MM.1S (cell line): ENCODE data around the gene PTPRD.

Experiments
- DNase-seq: peaks from one replicate; pipeline ENCODE4 v3.0.0-alpha.2; 2015
- H2AFZ ChIP-seq: fragments of 300-600 bp; sonication (generic); 2 replicates; pipeline ENCODE4 v1.6.0; 2016; ENCODE audit warnings: antibody characterized with exemption, low read length
- H3F3A ChIP-seq: fragments of 300-600 bp; sonication (generic); 2 replicates; pipeline ENCODE4 v1.6.1; 2016; ENCODE audit warnings: mild to moderate bottlenecking, antibody characterized with exemption, low read length, moderate library complexity, mixed read lengths; ENCODE audit not compliant: insufficient read depth
- H3K27ac ChIP-seq: fragments of 300-600 bp; sonication (generic); 2 replicates; pipeline ENCODE4 v1.5.1; 2016; ENCODE audit warnings: mild to moderate bottlenecking, low read length
- H3K27me3 ChIP-seq: fragments of 300-600 bp; sonication (generic); replicated peaks from 2 replicates; pipeline ENCODE4 v1.6.0; 2016; ENCODE audit warnings: low read length; ENCODE audit not compliant: insufficient read depth
- H3K36me3 ChIP-seq: fragments of 300-600 bp; sonication (generic); replicated peaks from 2 replicates; pipeline ENCODE4 v1.6.1; 2016; ENCODE audit warnings: mild to moderate bottlenecking, low read length, mixed read lengths; ENCODE audit not compliant: insufficient read depth
- H3K4me1 ChIP-seq: fragments of 300-600 bp; sonication (generic); 2 replicates; pipeline ENCODE4 v1.6.1; 2016; ENCODE audit warnings: low read length, mixed read lengths
- H3K4me2 ChIP-seq: fragments of 300-600 bp; sonication (generic); 2 replicates; pipeline ENCODE4 v1.6.0; 2016; ENCODE audit warnings: low read depth, low read length
- H3K4me3 ChIP-seq: fragments of 300-600 bp; sonication (generic); 2 replicates; pipeline ENCODE4 v1.5.1; 2016; ENCODE audit warnings: low read length, mixed read lengths
- H3K79me2 ChIP-seq: fragments of 300-600 bp; sonication (generic); 2 replicates; pipeline ENCODE4 v1.6.1; 2016; ENCODE audit warnings: mixed run types, low read length, mixed read lengths
- H3K9ac ChIP-seq: fragments of 300-600 bp; sonication (generic); 2 replicates; pipeline ENCODE4 v1.6.1; 2016; ENCODE audit warnings: low read length, mixed read lengths
- H3K9me2 ChIP-seq: fragments of 300-600 bp; sonication (generic); replicated peaks from 2 replicates; pipeline ENCODE4 v1.6.1; 2016; ENCODE audit warnings: mild to moderate bottlenecking, low read length, mixed read lengths; ENCODE audit not compliant: insufficient read depth
- H3K9me3 ChIP-seq: fragments of 300-600 bp; sonication (generic); replicated peaks from 2 replicates; pipeline ENCODE4 v1.6.1; 2016; ENCODE audit warnings: mild to moderate bottlenecking, low read length, mixed read lengths; ENCODE audit not compliant: insufficient read depth
- H4K20me1 ChIP-seq: fragments of 300-600 bp; sonication (generic); 2 replicates; pipeline ENCODE4 v1.6.1; 2016; ENCODE audit warnings: mild to moderate bottlenecking, low read length, moderate library complexity, mixed read lengths; ENCODE audit not compliant: insufficient read depth
- CTCF ChIP-seq: fragments of 300-600 bp; sonication (generic); IDR thresholded peaks from 2 replicates; pipeline ENCODE4 v1.5.1; 2016; ENCODE audit warnings: antibody characterized with exemption, low read length, mixed read lengths
- EZH2 ChIP-seq: fragments of 300-600 bp; sonication (generic); optimal IDR thresholded peaks from 2 replicates; pipeline ENCODE3; 2017; ENCODE audit warnings: low read depth, mild to moderate bottlenecking, antibody characterized with exemption, low read length, mixed read lengths
- EZH2phosphoT487 ChIP-seq: fragments of 300-600 bp; sonication (generic); IDR thresholded peaks from 2 replicates; pipeline ENCODE4 v1.6.1; 2018; ENCODE audit warnings: antibody characterized with exemption, low read length

The PTPRD gene

GRCh38 chr9:8508671-8509290 is 2104.0 kb downstream of the PTPRD start:
- Histone ChIP-seq H3K4me2 (no peak overlapping the region), H3F3A (no peaks in the 10 kb centered on the region), H3K4me3 (no peak overlapping the region), H3K27me3 (no peaks in the 10 kb centered on the region), H3K9me3 (no peaks in the 10 kb centered on the region), H3K9ac (no peak overlapping the region), H4K20me1 (no peaks in the 10 kb centered on the region), H3K4me1 (no peaks in the 10 kb centered on the region), H3K79me2 (no peaks in the 10 kb centered on the region), H2AFZ (no peak overlapping the region), H3K27ac (no peak overlapping the region), H3K9me2 (no peaks in the 10 kb centered on the region), H3K36me3 (no peaks in the 10 kb centered on the region)
- DNase-seq: no peak
- no peak for TF ChIP-seq CTCF
- TF ChIP-seq EZH2: no peak
- no peak for TF ChIP-seq EZH2phosphoT487

GRCh38 chr9:8494571-8494970 is 2118.2 kb downstream of the PTPRD start:
- Histone ChIP-seq H3F3A (no peaks in the 10 kb centered on the region), H3K9me2 (no peaks in the 10 kb centered on the region), H3K36me3 (no peaks in the 10 kb centered on the region), H3K9ac (no peak overlapping the region), H3K27ac (no peak overlapping the region), H3K4me2 (no peak overlapping the region), H3K4me3 (no peak overlapping the region), H3K27me3 (no peaks in the 10 kb centered on the region), H3K9me3 (no peaks in the 10 kb centered on the region), H3K4me1 (no peaks in the 10 kb centered on the region), H3K79me2 (no peaks in the 10 kb centered on the region), H2AFZ (no peak overlapping the region), H4K20me1 (no peaks in the 10 kb centered on the region)
- TF ChIP-seq EZH2phosphoT487 (no peak), EZH2 (no peak), CTCF (no peak)
- DNase-seq: no peak

GRCh38 chr9:8492679-8493078 is 2120.1 kb downstream of the PTPRD start:
- H4K20me1 ChIP-seq: no peaks in the 10 kb centered on the region
- no peak overlapping the region for H2AFZ ChIP-seq
- no peaks in the 10 kb centered on the region for H3K9me2 ChIP-seq
- no peaks in the 10 kb centered on the region for H3K4me1 ChIP-seq
- no peaks in the 10 kb centered on the region for H3F3A ChIP-seq
- no peak for DNase-seq
- H3K27me3 ChIP-seq: no peaks in the 10 kb centered on the region
- no peak overlapping the region for H3K4me3 ChIP-seq
- no peak overlapping the region for H3K9ac ChIP-seq
- H3K79me2 ChIP-seq: no peaks in the 10 kb centered on the region
- H3K4me2 ChIP-seq: no peak overlapping the region
- H3K27ac ChIP-seq: no peak overlapping the region
- no peak for TF ChIP-seq CTCF
- no peak for TF ChIP-seq EZH2
- TF ChIP-seq EZH2phosphoT487: no peak
- no peaks in the 10 kb centered on the region for H3K36me3 ChIP-seq
- no peaks in the 10 kb centered on the region for H3K9me3 ChIP-seq
